Measurements from ENCODE around the gene RELB.

RELB gene

GRCh38 chr19:45010306-45010705, 9.0 kb downstream of the RELB start:
- Histone ChIP-seq H4K20me1 (ENCODE audit: insufficient read depth, low read length) (no peaks in the 10 kb centered on the region), H3K36me3 (replicated peaks; ENCODE audit: insufficient read depth, low read length) (no peaks in the 10 kb centered on the region), H3K4me3 (ENCODE audit: low read length) (no peak overlapping the region), H3K27me3 (replicated peaks; ENCODE audit: insufficient read depth, low read length) (no peaks in the 10 kb centered on the region), H3K4me1 (ENCODE audit: low read length) (peaks cover 3% of the 10 kb centered on the region), H3F3A (ENCODE audit: insufficient read depth, low read length) (peaks cover 5% of the 10 kb centered on the region; the same call in 1 of the 2 replicates), H2AFZ (ENCODE audit: low read length) (no peak overlapping the region), H3K79me2 (ENCODE audit: low read length) (peaks cover 7% of the 10 kb centered on the region; the same call in 1 of the 2 replicates), H3K27ac (ENCODE audit: low read length) (no peak overlapping the region), H3K9ac (ENCODE audit: low read length) (no peak overlapping the region), H3K9me2 (replicated peaks; ENCODE audit: insufficient read depth, low read length) (no peaks in the 10 kb centered on the region), H3K9me3 (replicated peaks; ENCODE audit: insufficient read depth, low read length) (no peaks in the 10 kb centered on the region), H3K4me2 (ENCODE audit: low read depth, low read length) (no peak overlapping the region)
- no peak for DNase-seq
- TF ChIP-seq EZH2phosphoT487 (IDR thresholded peaks at IDR 0.05; ENCODE audit: low read length) (no peak), CTCF (IDR thresholded peaks at IDR 0.05; ENCODE audit: low read length) (no peak), EZH2 (optimal IDR thresholded peaks at IDR 0.05; ENCODE audit: low read depth, low read length) (no peak)

DNA sequence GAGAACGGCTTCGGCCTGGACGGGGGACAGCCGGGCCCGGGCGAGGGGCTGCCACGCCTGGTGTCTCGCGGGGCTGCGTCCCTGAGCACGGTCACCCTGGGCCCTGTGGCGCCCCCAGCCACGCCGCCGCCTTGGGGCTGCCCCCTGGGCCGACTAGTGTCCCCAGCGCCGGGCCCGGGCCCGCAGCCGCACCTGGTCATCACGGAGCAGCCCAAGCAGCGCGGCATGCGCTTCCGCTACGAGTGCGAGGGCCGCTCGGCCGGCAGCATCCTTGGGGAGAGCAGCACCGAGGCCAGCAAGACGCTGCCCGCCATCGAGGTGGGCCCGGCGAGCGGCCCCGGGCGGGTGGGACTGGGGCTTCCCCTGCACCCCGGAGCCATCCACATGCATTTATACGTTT, 10.7 kb downstream of the RELB start:
- no peak overlapping the region for H3K4me2 ChIP-seq (ENCODE audit: low read depth, low read length)
- H2AFZ ChIP-seq (ENCODE audit: low read length) = no peak overlapping the region
- H4K20me1 ChIP-seq (ENCODE audit: insufficient read depth, low read length) = no peaks in the 10 kb centered on the region
- H3K36me3 ChIP-seq (replicated peaks; ENCODE audit: insufficient read depth, low read length) = no peaks in the 10 kb centered on the region
- no peaks in the 10 kb centered on the region; the same call in 1 of the 2 replicates for H3K79me2 ChIP-seq (ENCODE audit: low read length)
- no peak overlapping the region for H3K9ac ChIP-seq (ENCODE audit: low read length)
- no peaks in the 10 kb centered on the region for H3K27me3 ChIP-seq (replicated peaks; ENCODE audit: insufficient read depth, low read length)
- H3K9me2 ChIP-seq (replicated peaks; ENCODE audit: insufficient read depth, low read length) = no peaks in the 10 kb centered on the region
- H3K4me3 ChIP-seq (ENCODE audit: low read length) = no peak overlapping the region
- peaks cover 12% of the 10 kb centered on the region for H3K4me1 ChIP-seq (ENCODE audit: low read length)
- no peak overlapping the region for H3K27ac ChIP-seq (ENCODE audit: low read length)
- DNase-seq = no peak
- peaks cover 21% of the 10 kb centered on the region for H3F3A ChIP-seq (ENCODE audit: insufficient read depth, low read length)
- TF ChIP-seq EZH2phosphoT487 (IDR thresholded peaks at IDR 0.05; ENCODE audit: low read length) = no peak
- no peak for TF ChIP-seq EZH2 (optimal IDR thresholded peaks at IDR 0.05; ENCODE audit: low read depth, low read length)
- TF ChIP-seq CTCF (IDR thresholded peaks at IDR 0.05; ENCODE audit: low read length) = no peak
- no peaks in the 10 kb centered on the region for H3K9me3 ChIP-seq (replicated peaks; ENCODE audit: insufficient read depth, low read length)

- Histone ChIP-seq H3K27ac (ENCODE audit: low read length) (peak overlapping the region; percentile 98), H2AFZ (ENCODE audit: low read length) (peak overlapping the region; percentile 43), H3K36me3 (replicated peaks; ENCODE audit: insufficient read depth, low read length) (no peaks in the 10 kb centered on the region), H3K4me2 (ENCODE audit: low read depth, low read length) (peak overlapping the region; percentile 96), H3K9ac (ENCODE audit: low read length) (peak overlapping the region; percentile 83), H4K20me1 (ENCODE audit: insufficient read depth, low read length) (no peaks in the 10 kb centered on the region), H3K9me2 (replicated peaks; ENCODE audit: insufficient read depth, low read length) (no peaks in the 10 kb centered on the region), H3K27me3 (replicated peaks; ENCODE audit: insufficient read depth, low read length) (no peaks in the 10 kb centered on the region), H3F3A (ENCODE audit: insufficient read depth, low read length) (peaks cover 29% of the 10 kb centered on the region), H3K79me2 (ENCODE audit: low read length) (no peaks in the 10 kb centered on the region; the same call in 1 of the 2 replicates), H3K4me1 (ENCODE audit: low read length) (peaks cover 12% of the 10 kb centered on the region), H3K9me3 (replicated peaks; ENCODE audit: insufficient read depth, low read length) (no peaks in the 10 kb centered on the region), H3K4me3 (ENCODE audit: low read length) (peak overlapping the region; percentile 43)
- DNase-seq = peak; percentile 99
- TF ChIP-seq EZH2 (optimal IDR thresholded peaks at IDR 0.05; ENCODE audit: low read depth, low read length) = no peak
- no peak for TF ChIP-seq EZH2phosphoT487 (IDR thresholded peaks at IDR 0.05; ENCODE audit: low read length)
- TF ChIP-seq CTCF (IDR thresholded peaks at IDR 0.05; ENCODE audit: low read length) = peak; percentile 82
Measured at GRCh38 chr19:45016388-45017314, 15.4 kb downstream of the RELB start.
